K562 (cell line): ENCODE results near the gene OR1E1. TPM values are rescaled to one million over a fixed set of nuclear protein-coding genes. Genes with fewer than 3 reads are reported as not detected.

Experiments
- CBX2 ChIP-seq: fragments of 200-600 bp; sonication (generic); IDR thresholded peaks from one replicate; pipeline ENCODE4 v1.6.1; 2012; ENCODE audit warnings: mild to moderate bottlenecking, low read length, inconsistent platforms; ENCODE audit not compliant: insufficient read depth, poor library complexity, severe bottlenecking
- CHAMP1 ChIP-seq: fragments of 450-650 bp; IDR thresholded peaks from 2 replicates; pipeline ENCODE4 v1.6.1; 2016; ENCODE audit warnings: mild to moderate bottlenecking
- ETS2 ChIP-seq: IDR thresholded peaks from 2 replicates; pipeline ENCODE4 v1.6.1; 2016; ENCODE audit warnings: borderline replicate concordance, missing genetic modification characterization, mild to moderate bottlenecking, moderate library complexity, missing compliant biosample characterization; ENCODE audit not compliant: poor library complexity, severe bottlenecking
- HMG20A ChIP-seq: fragments of 450-650 bp; formaldehyde crosslinking; conservative IDR thresholded peaks from 2 replicates; pipeline ENCODE4 v1.4.0; 2020; ENCODE audit warnings: mild to moderate bottlenecking, mixed read lengths
- NCOA4 ChIP-seq: fragments of 450-650 bp; IDR thresholded peaks from 2 replicates; pipeline ENCODE4 v1.6.1; 2018; ENCODE audit warnings: mild to moderate bottlenecking; ENCODE audit not compliant: partially characterized antibody
- PHB ChIP-seq: fragments of 250-450 bp; sonication (Bioruptor Pico); IDR thresholded peaks from 2 replicates; pipeline ENCODE4 v1.5.0; 2021
- ZNF395 ChIP-seq: fragments of 200-800 bp; sonication (Bioruptor generic); IDR thresholded peaks from 2 replicates; pipeline ENCODE4 v1.6.1; 2017; ENCODE audit warnings: missing genetic modification characterization, missing compliant biosample characterization
- ZNF584 ChIP-seq: fragments of 200-800 bp; sonication (Bioruptor generic); IDR thresholded peaks from 2 replicates; pipeline ENCODE4 v1.6.1; 2016; ENCODE audit warnings: low read depth, mild to moderate bottlenecking, missing genetic modification characterization, missing compliant biosample characterization
- polyA plus RNA-seq, 8 experiments: library from polyadenylated mRNA; depleted of rRNA in 4 of 8; stranded (reverse) in 5 of 8; unstranded in 3 of 8; fragments of >200 nt; fragmentation: Nextera tagmentation in 2 of 8; fragmentation: Illumina TruSeq in 1 of 8; extraction: Ambion mirVana in 2 of 8; extraction: Trizol in 1 of 8; gene quantifications; 2 replicates each; pipeline versions ENCODE4 v1.2.1 to v1.2.3, GENCODE V29; 2011 to 2014; ENCODE audit warnings: inconsistent platforms in 1 of 8, missing spikeins in 1 of 8
- total RNA-seq, 7 experiments: library from RNA; depleted of rRNA in 6 of 7; stranded (reverse); fragments of >200 nt in 6 of 7; fragmentation: Illumina TruSeq in 2 of 7; extraction: Trizol in 2 of 7; gene quantifications; 2 replicates each; pipeline versions ENCODE4 v1.2.1 to v1.2.3, GENCODE V29; 2011 to 2021; ENCODE audit warnings: low replicate concordance in 1 of 7

The OR1E1 gene
- total and polyA plus RNA-seq, 9 of the 15 experiments (the other 6 are each of a cell fraction or from before 2014, with no cell fraction given) = not detected

DNA sequence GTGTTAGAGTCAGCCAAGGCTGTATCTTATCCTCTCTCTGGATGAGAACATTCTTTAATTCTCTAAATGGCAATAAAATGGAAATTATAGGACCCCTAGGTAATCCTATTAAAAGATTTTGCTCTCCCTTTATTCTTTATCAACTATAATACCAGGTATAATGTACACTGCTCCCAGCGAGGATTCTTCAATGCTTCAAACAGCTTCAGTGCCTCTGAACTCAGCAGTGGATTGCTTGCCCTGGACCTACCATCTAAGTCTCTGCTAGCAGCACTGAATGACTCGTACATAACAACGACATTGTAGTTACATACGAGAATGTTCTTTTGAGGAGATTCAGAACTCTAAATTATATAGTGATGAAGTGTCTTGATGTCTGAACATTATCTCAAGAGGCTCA is 8.4 kb downstream of the OR1E1 start (continued):
- no peak for TF ChIP-seq PHB (CRISPR knock-in tag)
- no peak for TF ChIP-seq ZNF584 (CRISPR knock-in tag)
- TF ChIP-seq HMG20A = no peak
- TF ChIP-seq NCOA4 = no peak
- TF ChIP-seq ETS2 (tag) = no peak
- TF ChIP-seq CBX2 = no peak
- TF ChIP-seq ZNF395 = no peak
- no peak for TF ChIP-seq CHAMP1
